NCI-H82 treated with DMSO at 0.1 percent for 48 hours (cell line): Measurements from ENCODE around the gene DGCR8.

ENCODE experiments used
- DNase-seq: peaks from one replicate; lab custom pipeline; 2025; ENCODE audit not compliant: unreplicated experiment; lab: John Stamatoyannopoulos, UW

The DGCR8 gene

GRCh38 chr22:20052309-20053259, 27.5 kb upstream of the DGCR8 start:
- no peak for DNase-seq

GRCh38 chr22:20053407-20054033, 26.5 kb upstream of the DGCR8 start:
- no peak for DNase-seq

GRCh38 chr22:20054034-20054427, 26.0 kb upstream of the DGCR8 start:
- DNase-seq, result no peak

- DNase-seq, result no peak
These were observed 25.6 kb upstream of the DGCR8 start for GRCh38 chr22:20054485-20054884.

- DNase-seq, result no peak
These were observed 24.9 kb upstream of the DGCR8 start for GRCh38 chr22:20055144-20055543.

GRCh38 chr22:20055654-20056053, 24.4 kb upstream of the DGCR8 start:
- DNase-seq, result no peak

- no peak for DNase-seq
These were observed 23.9 kb upstream of the DGCR8 start for GRCh38 chr22:20056161-20056560.

- DNase-seq, result no peak
These were observed 23.2 kb upstream of the DGCR8 start for GRCh38 chr22:20056696-20057386.

GRCh38 chr22:20057596-20058268, 22.3 kb upstream of the DGCR8 start:
- no peak for DNase-seq

- no peak for DNase-seq
These were observed 20.9 kb upstream of the DGCR8 start for GRCh38 chr22:20058989-20059770.

GRCh38 chr22:20060700-20061480, 19.2 kb upstream of the DGCR8 start:
- DNase-seq, result no peak

GRCh38 chr22:20061481-20061861, 18.6 kb upstream of the DGCR8 start:
- no peak for DNase-seq

- no peak for DNase-seq
These were observed 17.8 kb upstream of the DGCR8 start for GRCh38 chr22:20062043-20062765.

GRCh38 chr22:20062766-20063083, 17.3 kb upstream of the DGCR8 start:
- DNase-seq, result no peak

- no peak for DNase-seq
These were observed 16.5 kb upstream of the DGCR8 start for GRCh38 chr22:20063271-20064139.

GRCh38 chr22:20064140-20064480, 15.9 kb upstream of the DGCR8 start:
- no peak for DNase-seq

GRCh38 chr22:20064545-20065262, 15.3 kb upstream of the DGCR8 start:
- DNase-seq, result no peak
